ENCODE data around the gene BTBD9.
"Not testable (repeated sequence)": the region's sequence is repeated elsewhere in the genome, so short reads cannot be mapped to it uniquely, and the experiment has no call there.

The BTBD9 gene

DNA sequence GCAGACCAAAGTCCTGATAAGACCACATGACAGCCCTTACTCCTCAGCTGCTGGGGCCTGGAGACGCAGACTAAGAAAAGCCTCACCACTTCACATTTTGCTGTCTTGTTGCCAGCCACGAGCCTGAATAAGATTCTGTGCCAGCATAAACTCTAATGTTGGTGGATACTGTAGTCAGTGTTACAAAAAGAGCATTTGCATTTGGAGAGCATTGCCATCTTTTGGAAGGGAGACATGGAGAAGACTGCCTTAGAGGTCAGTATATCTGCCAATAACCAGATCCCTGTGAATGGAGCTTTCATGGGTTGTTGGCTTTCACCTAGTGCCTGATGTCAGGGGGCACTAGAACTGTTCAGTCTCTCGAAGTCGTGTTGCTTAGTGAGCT, 505.0 kb downstream of the BTBD9 start:
- no peak for DNase-seq

DNA sequence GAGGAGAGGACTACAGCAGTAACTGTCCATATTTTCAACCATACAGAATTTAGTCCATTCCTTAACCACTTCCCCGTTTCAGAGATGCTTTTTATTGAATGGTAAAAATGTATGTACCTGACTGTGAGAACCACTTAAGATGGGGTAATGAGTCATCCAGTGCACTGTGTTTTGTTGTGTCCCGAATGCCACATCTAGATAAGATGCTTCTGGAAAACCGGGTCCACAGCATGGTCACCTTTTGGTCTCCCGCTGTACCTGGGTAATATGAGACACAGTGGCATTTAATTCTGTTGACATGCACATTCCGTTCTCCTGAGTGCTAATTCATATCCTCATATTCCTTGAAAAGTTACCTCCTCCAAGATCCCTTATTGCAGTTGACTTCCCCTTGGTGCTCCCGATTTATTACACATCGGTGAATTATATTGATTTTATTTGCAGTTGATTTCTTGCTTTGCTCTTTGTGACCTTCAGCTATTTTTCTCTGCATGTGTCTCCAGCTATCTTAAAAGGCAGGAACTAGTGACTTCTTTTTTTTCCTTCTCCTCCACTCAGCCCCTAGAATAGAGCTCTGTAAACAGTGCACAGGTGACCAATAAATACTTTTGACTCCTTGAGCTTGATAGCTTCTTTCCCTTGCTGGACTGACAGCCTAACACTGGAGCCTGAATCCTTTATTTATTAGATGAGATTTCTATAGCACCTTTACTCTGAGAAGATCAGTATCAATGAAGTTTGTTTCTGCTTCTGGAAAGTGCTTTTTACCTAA, 505.6 kb downstream of the BTBD9 start:
- no peak for DNase-seq

DNA sequence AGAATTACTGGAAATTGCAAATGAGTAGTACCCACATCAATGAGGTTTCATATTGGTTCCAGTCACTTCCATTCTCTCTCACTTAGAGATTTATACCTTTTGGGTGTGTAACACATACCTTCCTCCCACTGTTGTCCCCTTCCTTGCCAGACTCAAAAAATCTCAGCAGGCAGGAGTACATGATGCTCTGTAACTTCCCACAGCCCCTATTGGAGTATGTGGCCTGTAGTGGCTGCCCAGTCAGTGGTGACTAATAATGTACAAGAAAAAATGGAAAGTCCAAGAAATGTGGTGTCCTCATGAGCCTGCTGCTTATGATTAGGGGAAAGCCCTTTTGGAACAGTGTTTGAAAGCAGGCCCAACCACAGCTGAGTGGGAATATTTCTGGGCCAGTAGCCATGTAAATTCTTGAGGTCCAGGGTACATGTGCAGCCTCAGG, 508.2 kb downstream of the BTBD9 start:
- DNase-seq = no peak

DNA sequence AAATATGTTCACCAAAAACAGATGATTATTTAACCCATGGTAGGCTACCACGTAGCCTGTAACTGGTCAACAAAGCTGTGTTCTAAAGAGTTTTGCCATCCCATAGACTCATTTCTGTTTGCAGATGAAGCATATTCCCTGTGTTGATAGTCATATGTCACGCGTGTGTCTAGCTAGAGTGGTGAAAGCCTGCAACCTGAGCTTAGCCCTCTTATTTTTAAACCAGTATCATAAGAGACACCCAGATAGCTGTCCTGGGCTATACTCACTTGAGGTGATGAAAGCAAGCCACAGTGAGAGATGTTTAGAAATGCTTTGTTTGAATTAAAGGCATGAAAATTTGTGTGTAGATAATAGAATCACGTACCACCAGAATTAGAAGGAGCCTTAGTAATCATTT, 512.4 kb downstream of the BTBD9 start:
- DNase-seq = no peak

DNA sequence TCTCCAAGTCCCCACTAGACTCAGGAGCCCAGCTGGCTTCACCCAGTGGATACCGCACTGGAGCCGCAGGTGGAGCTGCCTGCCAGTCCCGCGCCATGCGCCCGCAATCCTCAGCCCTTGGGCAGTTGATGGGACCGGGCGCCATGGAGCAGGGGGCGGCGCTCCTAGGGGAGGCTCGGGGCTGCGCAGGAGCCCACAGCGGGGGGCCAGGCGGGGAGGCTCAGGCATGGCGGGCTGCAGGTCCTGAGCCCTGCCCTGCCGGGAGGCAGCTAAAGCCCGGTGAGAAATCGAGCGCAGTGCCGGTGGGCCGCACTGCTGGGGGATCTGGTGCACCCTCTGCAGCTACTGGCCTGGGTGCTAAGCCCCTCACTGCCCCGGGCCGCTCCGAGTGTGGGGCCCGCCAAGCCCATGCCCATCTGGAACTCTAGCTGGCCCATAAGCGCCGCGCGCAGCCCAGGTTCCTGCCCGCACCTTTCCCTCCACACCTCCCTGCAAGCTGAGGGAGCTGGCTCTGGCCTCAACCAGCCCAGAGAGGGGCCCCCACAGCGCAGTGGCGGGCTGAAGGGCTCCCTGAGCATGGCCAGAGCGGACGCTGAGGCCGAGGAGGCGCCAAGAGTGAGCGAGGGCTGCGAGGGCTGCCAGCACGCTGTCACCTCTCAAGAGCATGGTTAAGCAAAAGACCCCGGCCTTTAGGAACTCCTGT, 515.4 kb downstream of the BTBD9 start:
- DNase-seq = not testable (repeated sequence)

DNA sequence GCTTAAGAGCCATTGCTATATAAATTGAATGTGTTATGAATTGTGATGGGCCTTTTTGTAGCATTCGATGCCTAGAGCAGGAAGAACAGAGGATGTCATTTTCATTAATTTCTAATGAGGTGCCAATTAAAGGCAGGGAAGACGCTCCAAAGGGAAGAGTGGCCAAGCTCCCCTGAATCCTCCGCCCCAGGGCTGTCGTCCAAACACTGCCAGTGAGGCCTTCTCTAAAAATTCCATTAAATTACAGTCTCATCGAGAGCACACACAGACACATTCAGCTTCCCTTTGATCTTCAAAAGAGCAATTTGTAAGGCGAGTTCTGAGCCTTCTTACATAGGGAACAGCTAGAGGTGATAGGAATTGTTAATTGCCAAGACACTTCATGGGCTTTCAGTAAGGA, 520.2 kb downstream of the BTBD9 start:
- no peak for DNase-seq

DNA sequence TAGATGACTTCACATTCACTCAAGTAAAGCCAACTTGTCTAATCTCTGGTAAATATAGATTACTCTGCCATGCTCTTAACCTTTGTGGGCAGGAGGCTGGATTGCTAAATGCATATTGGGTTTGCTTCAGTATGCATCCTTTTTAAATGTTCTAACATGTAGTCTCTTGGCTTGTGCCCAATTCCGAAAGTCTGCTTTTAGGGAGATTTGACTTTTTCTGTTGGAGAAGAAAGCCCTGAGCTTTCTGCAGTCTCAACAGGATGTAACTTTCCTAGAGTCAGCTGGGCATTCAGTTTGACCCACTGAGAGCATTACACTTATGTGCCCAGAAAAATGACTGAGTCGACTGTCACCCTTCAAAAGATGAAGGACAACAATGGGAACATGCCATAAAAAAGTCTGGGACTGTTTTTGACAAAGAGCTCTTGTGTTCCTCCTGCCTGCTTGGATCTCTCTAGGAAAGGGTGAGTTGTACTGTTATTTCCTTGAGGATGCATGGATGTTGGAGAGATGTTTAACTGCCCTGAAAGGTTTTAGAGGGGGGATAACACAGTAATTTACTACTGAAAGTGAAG, 520.9 kb downstream of the BTBD9 start:
- DNase-seq = no peak
